Lung (tissue), 12 donors: ENCODE data around the gene TBC1D4. TPM values are rescaled to one million over a fixed set of nuclear protein-coding genes. Genes with fewer than 3 reads are reported as not detected.
A peak's percentile ranks its signal among the peaks of the same experiment; 100 is the strongest.

Source experiments
- ATAC-seq: fragments of 200-7000 bp; cut with Tn5 transposase; one replicate; pipeline ENCODE4 v1.9.1; 2020; ENCODE audit warnings: moderate number of reproducible peaks; ENCODE audit not compliant: insufficient read depth, low FRiP score
- DNase-seq, 3 donors: peaks; one replicate each; pipeline ENCODE4 v3.0.0-alpha.2; 2013 to 2017
- H3K27ac ChIP-seq, 2 donors: one replicate each; pipeline ENCODE4 v1.5.1; 2013; ENCODE audit warnings: mild to moderate bottlenecking in 2 of 2, moderate library complexity in 2 of 2, control low read depth in 1 of 2, inconsistent platforms in 1 of 2, low read depth in 1 of 2, low read length in 1 of 2
- H3K27me3 ChIP-seq, 3 donors: one replicate each; pipeline ENCODE4 v1.5.1; 2013; ENCODE audit warnings: low read length in 2 of 3; ENCODE audit not compliant: control insufficient read depth in 3 of 3, insufficient read depth in 3 of 3
- H3K36me3 ChIP-seq, 4 donors: one replicate each; pipeline ENCODE4 v1.5.1; 2013; ENCODE audit warnings: low read length in 4 of 4, mild to moderate bottlenecking in 1 of 4, moderate library complexity in 1 of 4; ENCODE audit not compliant: control insufficient read depth in 4 of 4, insufficient read depth in 4 of 4
- H3K4me1 ChIP-seq, 5 donors: one replicate each; pipeline ENCODE4 v1.5.1; 2013; ENCODE audit warnings: low read length in 5 of 5, mild to moderate bottlenecking in 2 of 5, moderate library complexity in 1 of 5; ENCODE audit not compliant: control insufficient read depth in 5 of 5, insufficient read depth in 5 of 5
- H3K4me3 ChIP-seq: one replicate; pipeline ENCODE4 v1.5.1; 2013; ENCODE audit warnings: mild to moderate bottlenecking, control low read depth, moderate library complexity
- H3K9ac ChIP-seq, 2 donors: one replicate each; pipeline ENCODE4 v1.5.1; 2013; ENCODE audit warnings: low read length in 2 of 2, control low read depth in 1 of 2; ENCODE audit not compliant: insufficient read depth in 1 of 2
- H3K9me3 ChIP-seq, 4 donors: one replicate each; pipeline ENCODE4 v1.5.1; 2013; ENCODE audit warnings: low read length in 3 of 4, mild to moderate bottlenecking in 1 of 4, moderate library complexity in 1 of 4; ENCODE audit not compliant: control insufficient read depth in 4 of 4, insufficient read depth in 3 of 4
- WGBS, 2 donors: extraction: QIAGEN DNeasy Blood & Tissue Kit; methylation state at CpG; one replicate each; pipeline ENCODE4 v1.1.7; 2013; 5-methylcytosine and 5-hydroxymethylcytosine counted together
- polyA plus RNA-seq, 2 donors: library from polyadenylated mRNA; stranded (reverse); fragments of 200-250 nt; gene quantifications; one replicate each; pipeline ENCODE4 v1.2.1, GENCODE V29; 2013
- total RNA-seq, 2 donors: library from RNA; depleted of rRNA in 1 of 2; stranded (reverse); fragments of >200 nt in 1 of 2; gene quantifications; one replicate each; pipeline ENCODE4 v1.2.1, GENCODE V29; 2014 to 2021
- TF ChIP-seq, protein P1 (sequence below): IDR thresholded peaks from 2 replicates; pipeline ENCODE4 v1.5.1; 2012; ENCODE audit warnings: mild to moderate bottlenecking; ENCODE audit errors: control extremely low read depth, extremely low read depth
- donor health status: control.
- donor health status: control.
- donor health status: Bipolar disorder and iron deficiency.
- donor health status: healthy.
- donor health status: DM: yes; HTN: yes; CAD: no.

TBC1D4 gene
- total and polyA plus RNA-seq, 4 donors: 4.3 to 26.4 (median 14.0) TPM

DNA sequence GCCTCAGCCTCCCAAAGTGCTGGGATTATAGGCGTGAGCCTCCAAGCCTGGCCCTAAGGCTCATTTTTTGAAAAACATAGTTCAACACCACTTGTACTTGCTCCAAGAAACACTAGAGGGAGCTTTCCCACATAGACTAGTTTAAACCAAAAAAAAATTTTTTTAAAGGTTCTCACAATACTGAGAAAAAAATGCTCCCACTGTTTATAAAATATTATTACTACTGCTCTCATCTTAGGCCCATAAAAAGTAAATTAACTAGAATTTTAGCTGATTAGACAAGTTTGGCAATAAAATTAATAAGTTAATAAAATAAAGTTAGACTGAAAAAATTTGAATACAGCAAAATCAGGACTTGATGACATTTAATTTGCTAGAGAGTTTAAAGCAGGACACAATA, 109.5 kb downstream of the TBC1D4 start:
- Histone ChIP-seq H3K27me3 (no peaks in the 10 kb centered on the region), H3K27ac (no peak overlapping the region), H3K4me3 (no peak overlapping the region), H3K36me3 (peaks cover 0 to 2% (median 0%) of the 10 kb centered on the region in 4 donors), H3K4me1 (peaks cover 0 to 24% (median 4%) of the 10 kb centered on the region in 5 donors), H3K9me3 (no peaks in the 10 kb centered on the region), H3K9ac (no peak overlapping the region)
- WGBS, 2 donors: 24 to 42% methylated on average over 1 of the region's 1 CpG
- TF ChIP-seq, protein P1, sequence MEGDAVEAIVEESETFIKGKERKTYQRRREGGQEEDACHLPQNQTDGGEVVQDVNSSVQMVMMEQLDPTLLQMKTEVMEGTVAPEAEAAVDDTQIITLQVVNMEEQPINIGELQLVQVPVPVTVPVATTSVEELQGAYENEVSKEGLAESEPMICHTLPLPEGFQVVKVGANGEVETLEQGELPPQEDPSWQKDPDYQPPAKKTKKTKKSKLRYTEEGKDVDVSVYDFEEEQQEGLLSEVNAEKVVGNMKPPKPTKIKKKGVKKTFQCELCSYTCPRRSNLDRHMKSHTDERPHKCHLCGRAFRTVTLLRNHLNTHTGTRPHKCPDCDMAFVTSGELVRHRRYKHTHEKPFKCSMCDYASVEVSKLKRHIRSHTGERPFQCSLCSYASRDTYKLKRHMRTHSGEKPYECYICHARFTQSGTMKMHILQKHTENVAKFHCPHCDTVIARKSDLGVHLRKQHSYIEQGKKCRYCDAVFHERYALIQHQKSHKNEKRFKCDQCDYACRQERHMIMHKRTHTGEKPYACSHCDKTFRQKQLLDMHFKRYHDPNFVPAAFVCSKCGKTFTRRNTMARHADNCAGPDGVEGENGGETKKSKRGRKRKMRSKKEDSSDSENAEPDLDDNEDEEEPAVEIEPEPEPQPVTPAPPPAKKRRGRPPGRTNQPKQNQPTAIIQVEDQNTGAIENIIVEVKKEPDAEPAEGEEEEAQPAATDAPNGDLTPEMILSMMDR: peak; percentile 28
- DNase-seq (peak in 2 of 3 donors; percentile 74 to 81), ATAC-seq (peak; percentile 37)

DNA sequence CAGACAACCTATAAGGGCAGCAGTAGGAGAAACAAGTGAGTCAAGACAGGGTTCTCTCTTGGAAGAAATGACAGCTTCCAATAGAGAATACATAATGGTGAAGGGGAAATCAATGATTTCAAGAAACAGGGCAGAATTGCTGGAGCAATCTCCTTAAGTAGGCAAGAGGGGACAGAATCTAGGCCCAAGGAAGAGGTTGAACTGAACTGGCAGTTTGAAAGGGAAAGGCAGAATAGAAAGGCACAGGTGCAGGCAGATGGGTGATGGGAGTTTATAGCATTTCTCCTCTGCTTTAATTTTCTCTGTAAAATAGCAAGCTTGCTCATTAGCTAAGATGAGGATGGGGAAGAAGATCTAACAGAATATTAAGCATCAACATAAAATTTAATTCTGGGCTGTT, 110.8 kb downstream of the TBC1D4 start:
- ATAC-seq: no peak
- peak overlapping the region in 1 of 2 donors; percentile 62 for H3K27ac ChIP-seq
- no peaks in the 10 kb centered on the region for H3K27me3 ChIP-seq
- TF ChIP-seq, protein P1: no peak
- no peak overlapping the region for H3K9ac ChIP-seq
- DNase-seq: no peak
- H3K36me3 ChIP-seq: no peaks in the 10 kb centered on the region
- no peak overlapping the region for H3K4me3 ChIP-seq
- H3K9me3 ChIP-seq: no peaks in the 10 kb centered on the region
- H3K4me1 ChIP-seq: peaks cover 0 to 28% (median 8%) of the 10 kb centered on the region in 5 donors

DNA sequence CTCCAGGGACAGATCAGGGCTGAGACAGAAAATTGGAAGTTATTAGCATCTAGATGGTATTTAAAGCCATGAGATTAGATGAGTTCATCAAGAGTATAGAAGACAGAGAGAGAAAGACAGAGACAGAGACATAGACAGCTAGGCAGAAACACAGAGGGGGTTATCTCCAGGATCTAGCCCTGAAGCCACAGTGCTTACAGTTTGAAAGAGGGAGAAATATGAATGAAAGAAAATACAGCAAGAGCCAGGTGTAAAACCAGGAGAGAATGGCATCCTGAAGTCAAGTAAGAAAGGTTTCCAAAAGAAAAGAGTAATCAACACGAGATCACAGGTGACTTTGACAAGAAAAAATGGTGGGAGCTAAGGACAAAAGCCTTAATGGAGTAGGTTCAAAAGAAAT, 111.2 kb downstream of the TBC1D4 start:
- no peaks in the 10 kb centered on the region for H3K9me3 ChIP-seq
- ATAC-seq (no peak), DNase-seq (no peak)
- no peak overlapping the region for H3K9ac ChIP-seq
- no peaks in the 10 kb centered on the region for H3K27me3 ChIP-seq
- peaks cover 0 to 28% (median 11%) of the 10 kb centered on the region in 5 donors for H3K4me1 ChIP-seq
- H3K36me3 ChIP-seq: no peaks in the 10 kb centered on the region
- no peak overlapping the region for H3K4me3 ChIP-seq
- TF ChIP-seq, protein P1: no peak
- 83 to 87% methylated on average over 1 of the region's 1 CpG for WGBS, 2 donors
- peak overlapping the region in 1 of 2 donors; percentile 62 for H3K27ac ChIP-seq

DNA sequence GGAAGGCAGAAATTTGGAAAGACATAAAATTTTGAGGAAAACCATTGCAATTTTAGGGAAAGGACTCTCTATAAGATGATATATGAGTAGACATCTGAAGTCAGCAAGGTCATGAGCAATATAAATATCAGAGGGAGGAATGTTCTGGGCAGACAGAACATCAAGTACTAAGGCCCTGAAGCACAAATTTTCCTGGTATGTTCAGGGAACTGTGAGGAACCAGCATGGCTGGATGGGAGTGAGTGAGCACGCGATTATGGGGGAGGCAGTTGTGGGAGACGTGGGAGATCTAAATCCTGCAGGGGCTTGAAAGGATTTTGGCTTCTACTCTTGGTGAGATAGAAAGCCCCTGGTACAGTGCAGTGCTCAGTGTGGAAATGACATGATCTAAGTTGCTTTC, 112.0 kb downstream of the TBC1D4 start:
- H3K9ac ChIP-seq: no peak overlapping the region
- H3K9me3 ChIP-seq: no peaks in the 10 kb centered on the region
- H3K4me3 ChIP-seq: no peak overlapping the region
- TF ChIP-seq, protein P1: no peak
- ATAC-seq (no peak), DNase-seq (no peak)
- peak overlapping the region in 1 of 2 donors; percentile 62 for H3K27ac ChIP-seq
- no peaks in the 10 kb centered on the region for H3K36me3 ChIP-seq
- H3K27me3 ChIP-seq: no peaks in the 10 kb centered on the region
- 91 to 98% methylated on average over 3 of the region's 3 CpGs for WGBS, 2 donors
- peaks cover 0 to 28% (median 11%) of the 10 kb centered on the region in 5 donors for H3K4me1 ChIP-seq
